ENCODE measurements around the gene WFS1. TPM values are rescaled to one million over a fixed set of nuclear protein-coding genes. Genes with fewer than 3 reads are reported as not detected.

WFS1 gene
- total RNA-seq, 6 donors from 2014 or later, result 88.8 to 180 (median 105) TPM

DNA sequence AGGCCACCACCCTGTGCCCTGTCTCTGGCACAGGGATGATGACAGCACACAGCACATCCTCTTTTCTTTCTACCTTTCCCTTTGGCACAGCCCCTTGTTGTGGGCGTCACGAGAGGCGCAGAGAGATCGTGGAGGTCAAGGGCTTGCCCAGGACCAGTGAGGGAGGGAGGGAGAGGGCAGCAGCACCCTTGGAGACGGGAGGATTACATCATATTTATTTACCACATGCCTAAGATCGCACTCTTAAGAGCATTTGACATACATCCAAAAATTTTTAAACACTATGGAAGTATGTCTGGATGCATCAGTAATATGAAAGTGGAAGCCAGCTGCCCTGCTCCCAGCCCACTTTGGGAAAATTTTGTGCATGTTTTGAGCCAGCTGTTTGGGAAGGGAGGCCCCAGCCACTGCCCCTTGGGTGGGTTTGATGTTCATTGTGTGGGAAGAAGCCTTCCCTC, 12.7 kb downstream of the WFS1 start:
- no peak overlapping the region for H3K4me3 ChIP-seq
- H3K4me1 ChIP-seq, result peaks cover 32 to 51% (median 46%) of the 10 kb centered on the region in 4 donors
- WGBS, 2 donors, result 38 to 51% methylated on average over 6 of the region's 6 CpGs
- no peaks in the 10 kb centered on the region for H3K27me3 ChIP-seq
- ATAC-seq (ENCODE audit: low FRiP score in 2 of 2) (peak; percentile 3 to 9), DNase-seq (no peak)
- no peaks in the 10 kb centered on the region for H3K9me3 ChIP-seq
- peak overlapping the region; percentile 33 to 83 (median 62) for H3K27ac ChIP-seq
- TF ChIP-seq POLR2AphosphoS5 (IDR thresholded peaks at IDR 0.05) (peak in 1 of 2 donors; percentile 45), EP300 (IDR thresholded peaks at IDR 0.05) (peak in 1 of 4 donors; percentile 2), POLR2A (IDR thresholded peaks at IDR 0.05) (no peak)
- TF ChIP-seq, protein P1, sequence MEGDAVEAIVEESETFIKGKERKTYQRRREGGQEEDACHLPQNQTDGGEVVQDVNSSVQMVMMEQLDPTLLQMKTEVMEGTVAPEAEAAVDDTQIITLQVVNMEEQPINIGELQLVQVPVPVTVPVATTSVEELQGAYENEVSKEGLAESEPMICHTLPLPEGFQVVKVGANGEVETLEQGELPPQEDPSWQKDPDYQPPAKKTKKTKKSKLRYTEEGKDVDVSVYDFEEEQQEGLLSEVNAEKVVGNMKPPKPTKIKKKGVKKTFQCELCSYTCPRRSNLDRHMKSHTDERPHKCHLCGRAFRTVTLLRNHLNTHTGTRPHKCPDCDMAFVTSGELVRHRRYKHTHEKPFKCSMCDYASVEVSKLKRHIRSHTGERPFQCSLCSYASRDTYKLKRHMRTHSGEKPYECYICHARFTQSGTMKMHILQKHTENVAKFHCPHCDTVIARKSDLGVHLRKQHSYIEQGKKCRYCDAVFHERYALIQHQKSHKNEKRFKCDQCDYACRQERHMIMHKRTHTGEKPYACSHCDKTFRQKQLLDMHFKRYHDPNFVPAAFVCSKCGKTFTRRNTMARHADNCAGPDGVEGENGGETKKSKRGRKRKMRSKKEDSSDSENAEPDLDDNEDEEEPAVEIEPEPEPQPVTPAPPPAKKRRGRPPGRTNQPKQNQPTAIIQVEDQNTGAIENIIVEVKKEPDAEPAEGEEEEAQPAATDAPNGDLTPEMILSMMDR (IDR thresholded peaks at IDR 0.05), result no peak
- H3K36me3 ChIP-seq, result peaks cover 0 to 48% (median 13%) of the 10 kb centered on the region in 4 donors

DNA sequence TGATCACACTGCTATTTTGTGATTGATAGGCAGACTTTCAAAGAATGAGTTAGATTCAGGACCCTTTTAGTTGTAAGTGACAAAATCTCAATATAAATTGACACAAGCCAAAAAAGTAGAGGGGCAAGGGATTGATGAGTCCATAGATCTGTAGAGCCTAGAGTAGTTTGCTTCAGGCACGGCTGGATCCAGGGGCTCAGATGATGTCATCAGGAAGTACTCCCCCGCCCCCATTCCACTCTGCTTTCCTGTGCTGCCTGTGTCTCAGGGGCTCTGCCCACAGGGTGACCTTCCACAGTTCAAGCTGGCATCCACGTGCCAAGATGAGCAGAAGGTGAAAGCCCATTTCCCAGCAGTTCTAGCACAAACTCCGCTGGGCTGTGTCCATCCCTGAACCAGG, 13.6 kb downstream of the WFS1 start:
- Histone ChIP-seq H3K4me1 (peaks cover 23 to 42% (median 36%) of the 10 kb centered on the region in 4 donors), H3K27me3 (no peaks in the 10 kb centered on the region), H3K9me3 (no peaks in the 10 kb centered on the region), H3K4me3 (no peak overlapping the region), H3K27ac (peak overlapping the region in 2 of 4 donors; percentile 44 to 72), H3K36me3 (peaks cover 0 to 51% (median 20%) of the 10 kb centered on the region in 4 donors)
- WGBS, 2 donors, result 80 to 81% methylated on average over 2 to 4 of the region's 4 CpGs
- DNase-seq, result no peak
- no peak for ATAC-seq (ENCODE audit: low FRiP score in 2 of 2)
- TF ChIP-seq POLR2A (IDR thresholded peaks at IDR 0.05) (no peak), EP300 (IDR thresholded peaks at IDR 0.05) (no peak), POLR2AphosphoS5 (IDR thresholded peaks at IDR 0.05) (no peak)
- TF ChIP-seq, protein P1 (IDR thresholded peaks at IDR 0.05), result no peak

DNA sequence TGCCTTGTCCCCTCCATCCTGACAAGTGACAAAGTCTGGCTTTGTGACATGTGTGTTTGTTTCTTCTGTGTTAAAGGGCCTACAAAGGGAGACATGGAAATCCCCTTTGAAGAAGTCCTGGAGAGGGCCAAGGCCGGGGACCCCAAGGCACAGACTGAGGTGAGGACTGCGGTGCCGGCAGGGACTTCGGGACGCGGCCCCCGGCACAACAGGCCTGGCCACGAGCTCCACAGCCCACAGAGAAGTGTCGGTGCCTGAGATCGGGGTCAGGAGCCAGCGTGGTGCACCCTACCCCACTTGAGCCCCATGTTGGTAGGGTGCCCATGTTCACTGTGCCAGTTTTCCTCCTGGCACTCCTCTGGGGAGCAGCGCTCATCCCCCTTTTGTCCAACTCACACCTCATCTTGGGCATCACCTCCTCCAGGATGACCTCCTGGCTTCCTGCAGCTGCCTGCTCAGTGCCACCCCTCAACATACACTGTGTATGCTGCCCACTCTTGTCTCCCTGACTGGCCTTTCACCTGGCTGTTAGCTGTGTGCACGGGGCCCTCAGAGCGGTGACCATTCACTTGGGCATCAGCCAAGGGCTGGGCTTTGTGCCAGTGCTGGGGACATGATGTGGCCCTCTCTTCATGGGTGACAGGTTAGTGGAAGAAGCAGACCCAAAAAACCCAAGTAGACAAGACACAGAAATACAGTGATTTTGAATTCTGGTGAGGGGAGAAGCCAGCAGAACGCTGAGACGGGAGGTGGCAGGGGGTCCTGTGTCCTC, 17.6 kb downstream of the WFS1 start:
- Histone ChIP-seq H3K36me3 (peaks cover 0 to 78% (median 45%) of the 10 kb centered on the region in 4 donors), H3K4me1 (peaks cover 6 to 8% (median 7%) of the 10 kb centered on the region in 4 donors), H3K9me3 (no peaks in the 10 kb centered on the region), H3K27me3 (no peaks in the 10 kb centered on the region), H3K4me3 (no peak overlapping the region), H3K27ac (no peak overlapping the region)
- no peak for TF ChIP-seq POLR2A (IDR thresholded peaks at IDR 0.05)
- TF ChIP-seq, protein P1 (IDR thresholded peaks at IDR 0.05), result no peak
- ATAC-seq (ENCODE audit: low FRiP score in 2 of 2) (no peak), DNase-seq (peak in 1 of 2 donors; percentile 51)
- WGBS, 2 donors, result 95 to 100% methylated on average over 5 to 16 of the region's 16 CpGs

DNA sequence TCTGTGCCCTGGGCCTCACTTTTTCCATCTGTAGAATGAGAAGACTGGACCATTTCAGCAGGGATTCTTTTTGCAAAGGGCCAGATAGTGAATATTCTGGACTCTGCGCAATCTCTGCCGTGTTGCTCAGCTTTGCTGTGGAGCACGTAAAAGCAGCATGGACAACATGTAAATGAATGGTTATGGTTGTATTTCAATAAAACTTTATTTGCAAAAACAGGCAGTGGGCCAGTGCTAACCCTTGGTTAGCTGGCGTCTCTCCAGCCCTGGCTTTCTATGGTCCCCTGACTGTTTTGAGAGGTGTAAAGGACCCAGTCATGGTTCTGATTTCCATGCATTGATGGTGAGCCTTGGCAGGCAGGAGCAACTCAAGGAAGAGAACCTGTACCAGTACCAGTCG, 18.7 kb downstream of the WFS1 start:
- TF ChIP-seq EP300 (IDR thresholded peaks at IDR 0.05) (no peak), POLR2AphosphoS5 (IDR thresholded peaks at IDR 0.05) (no peak), POLR2A (IDR thresholded peaks at IDR 0.05) (no peak)
- TF ChIP-seq, protein P1 (IDR thresholded peaks at IDR 0.05), result no peak
- Histone ChIP-seq H3K36me3 (peaks cover 0 to 82% (median 52%) of the 10 kb centered on the region in 4 donors), H3K9me3 (no peaks in the 10 kb centered on the region), H3K4me3 (no peak overlapping the region), H3K27ac (no peak overlapping the region), H3K4me1 (no peaks in the 10 kb centered on the region), H3K27me3 (no peaks in the 10 kb centered on the region)
- WGBS, 2 donors, result 94 to 99% methylated on average over 5 of the region's 5 CpGs
- no peak for ATAC-seq (ENCODE audit: low FRiP score in 2 of 2)
- no peak for DNase-seq

All from upper lobe of left lung (tissue), 6 donors.